ENCODE data around the gene CST7. TPM values are rescaled to one million over a fixed set of nuclear protein-coding genes. Genes with fewer than 3 reads are reported as not detected.

Gene CST7
- total and polyA plus RNA-seq, 2 donors (not counting 3 experiments of a cell fraction or from before 2014, with no cell fraction given), result not detected

- DNase-seq (ENCODE audit: low read depth, low spot score) (no peak), FAIRE-seq (no peak)
- H3K9me3 ChIP-seq (replicated peaks; ENCODE audit: control insufficient read depth, insufficient read depth, low read length), result no peaks in the 10 kb centered on the region
- no peak overlapping the region for H3K4me2 ChIP-seq (ENCODE audit: insufficient read depth, low read length)
- peaks cover 10 to 11% of the 10 kb centered on the region in 2 experiments for H3K36me3 ChIP-seq (ENCODE audit: control insufficient read depth in 2 of 2, extremely low read depth in 1 of 2, insufficient read depth in 2 of 2, low read length in 2 of 2)
- POLR2A ChIA-PET, result no interaction called here
- no peaks in the 10 kb centered on the region for H3K9me1 ChIP-seq (replicated peaks; ENCODE audit: control insufficient read depth, extremely low read depth, insufficient read depth, low read length)
- H3K4me1 ChIP-seq (ENCODE audit: control insufficient read depth, extremely low read depth, insufficient read depth, low read length), result peaks cover 15% of the 10 kb centered on the region
- H3K79me2 ChIP-seq (ENCODE audit: control insufficient read depth, insufficient read depth, low read length), result peaks cover 2% of the 10 kb centered on the region
- TF ChIP-seq POLR2A (IDR thresholded peaks at IDR 0.05; ENCODE audit: low read depth, low read length) (no peak), MAX (IDR thresholded peaks at IDR 0.05; ENCODE audit: insufficient read depth, insufficient read length) (no peak), MYC (IDR thresholded peaks at IDR 0.05; ENCODE audit: low read depth, low read length) (no peak), FOS (IDR thresholded peaks at IDR 0.05; ENCODE audit: borderline replicate concordance, insufficient read depth, low read length) (no peak)
- intact Hi-C loops (cut with micrococcal nuclease) (no loop called here), dilution Hi-C loops (cut with MboI; ENCODE audit: extremely low pct_ligation_motif_present, low sequenced_read_pairs) (no loop called here)
- H4K20me1 ChIP-seq (replicated peaks; ENCODE audit: control insufficient read depth, extremely low read depth, insufficient read depth, low read length), result no peaks in the 10 kb centered on the region
- no peak overlapping the region for H2AFZ ChIP-seq (ENCODE audit: low read depth, low read length)
- no TSS peak for BruUV-seq (replicated peaks)
- H3K4me3 ChIP-seq (replicated peaks in 1 of 3; ENCODE audit: insufficient read depth in 1 of 3, low read depth in 1 of 3, low read length in 3 of 3), result no peak overlapping the region
- no peak overlapping the region for H3K9ac ChIP-seq (replicated peaks; ENCODE audit: extremely low read depth, insufficient read depth, low read length)
- H3K27ac ChIP-seq (ENCODE audit: insufficient read depth, low read depth, low read length), result no peak overlapping the region
- CTCF ChIA-PET, result no interaction called here
- no peaks in the 10 kb centered on the region for H3K27me3 ChIP-seq (ENCODE audit: control insufficient read depth in 2 of 2, insufficient read depth in 2 of 2, low read length in 2 of 2)
These were observed 22.5 kb downstream of the CST7 start for GRCh38 chr20:24971376-24972101.

- POLR2A ChIA-PET, result no interaction called here
- FAIRE-seq, result no peak
These were observed 23.3 kb downstream of the CST7 start for GRCh38 chr20:24972341-24972740.

More at GRCh38 chr20:24972341-24972740, 23.3 kb downstream of the CST7 start:
- CTCF ChIA-PET, result no interaction called here
- Histone ChIP-seq H3K9me3 (replicated peaks; ENCODE audit: control insufficient read depth, insufficient read depth, low read length) (no peaks in the 10 kb centered on the region), H3K4me2 (ENCODE audit: insufficient read depth, low read length) (no peak overlapping the region), H2AFZ (ENCODE audit: low read depth, low read length) (no peak overlapping the region), H3K27ac (ENCODE audit: insufficient read depth, low read depth, low read length) (no peak overlapping the region), H3K27me3 (ENCODE audit: control insufficient read depth in 2 of 2, insufficient read depth in 2 of 2, low read length in 2 of 2) (no peaks in the 10 kb centered on the region), H3K4me1 (ENCODE audit: control insufficient read depth, extremely low read depth, insufficient read depth, low read length) (peaks cover 15% of the 10 kb centered on the region), H4K20me1 (replicated peaks; ENCODE audit: control insufficient read depth, extremely low read depth, insufficient read depth, low read length) (no peaks in the 10 kb centered on the region), H3K36me3 (ENCODE audit: control insufficient read depth in 2 of 2, extremely low read depth in 1 of 2, insufficient read depth in 2 of 2, low read length in 2 of 2) (peaks cover 10 to 11% of the 10 kb centered on the region in 2 experiments), H3K79me2 (ENCODE audit: control insufficient read depth, insufficient read depth, low read length) (peaks cover 2% of the 10 kb centered on the region), H3K4me3 (replicated peaks in 1 of 3; ENCODE audit: insufficient read depth in 1 of 3, low read depth in 1 of 3, low read length in 3 of 3) (no peak overlapping the region), H3K9ac (replicated peaks; ENCODE audit: extremely low read depth, insufficient read depth, low read length) (no peak overlapping the region), H3K9me1 (replicated peaks; ENCODE audit: control insufficient read depth, extremely low read depth, insufficient read depth, low read length) (no peaks in the 10 kb centered on the region)
- DNase-seq (ENCODE audit: low read depth, low spot score), result no peak
- no TSS peak for BruUV-seq (replicated peaks)
- intact Hi-C loops (cut with micrococcal nuclease) (no loop called here), dilution Hi-C loops (cut with MboI; ENCODE audit: extremely low pct_ligation_motif_present, low sequenced_read_pairs) (no loop called here)
- TF ChIP-seq CTCF (IDR thresholded peaks at IDR 0.05; ENCODE audit: extremely low read depth in 1 of 2, insufficient read depth in 1 of 2, low read depth in 1 of 2, low read length in 2 of 2) (no peak), JUN (IDR thresholded peaks at IDR 0.05; ENCODE audit: borderline replicate concordance, insufficient read depth, insufficient read length, low read depth) (no peak), MYC (IDR thresholded peaks at IDR 0.05; ENCODE audit: low read depth, low read length) (no peak), FOS (IDR thresholded peaks at IDR 0.05; ENCODE audit: borderline replicate concordance, insufficient read depth, low read length) (no peak)

Measured in endothelial cell of umbilical vein (primary cell).